ENCODE results near the gene BRAF. TPM values are rescaled to one million over a fixed set of nuclear protein-coding genes. Genes with fewer than 3 reads are reported as not detected.

The BRAF gene
- total and polyA plus RNA-seq, 2 of the 8 experiments (the other 6 are each of a cell fraction or from before 2014, with no cell fraction given): 11.4 to 32.6 TPM

DNA sequence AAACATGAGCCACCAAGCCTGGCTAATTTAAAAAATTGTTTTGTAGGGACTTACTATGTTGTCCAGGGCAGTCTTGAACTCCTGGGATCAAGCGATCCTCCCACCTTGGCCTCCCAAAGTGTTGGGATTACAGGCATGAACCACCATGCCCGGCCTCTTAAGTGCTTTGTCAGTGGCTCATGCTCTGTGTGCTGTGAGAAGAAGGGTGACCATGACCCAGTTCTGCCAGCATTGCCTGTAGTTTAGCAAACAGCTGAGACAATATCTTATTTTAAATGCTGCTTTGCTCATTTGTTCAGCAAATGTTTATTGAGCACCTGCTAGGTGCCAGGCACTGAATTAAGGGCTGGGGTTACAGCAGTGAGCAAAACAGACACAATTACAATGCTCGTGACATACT lies 243.0 kb downstream of the BRAF start:
- Histone ChIP-seq H3K27me3 (replicated peaks in 1 of 4; ENCODE audit: control insufficient read depth in 3 of 4, extremely low read depth in 1 of 4, insufficient read depth in 3 of 4, low read length in 3 of 4) (no peaks in the 10 kb centered on the region), H3K23ac (ENCODE audit: insufficient read length) (no peak overlapping the region), H3K14ac (ENCODE audit: insufficient read length) (no peak overlapping the region), H2BK120ac (replicated peaks; ENCODE audit: low read depth, low read length) (no peak overlapping the region), H3K4me3 (ENCODE audit: extremely low read depth in 1 of 4, insufficient read depth in 2 of 4, low read depth in 3 of 4, low read length in 4 of 4) (no peak overlapping the region), H3K79me1 (ENCODE audit: low read depth, low read length) (no peaks in the 10 kb centered on the region), H4K8ac (ENCODE audit: extremely low read depth, insufficient read depth, low read length) (no peak overlapping the region), H2AK5ac (ENCODE audit: low read depth, low read length) (no peak overlapping the region), H2BK20ac (ENCODE audit: low read length) (no peak overlapping the region), H4K20me1 (replicated peaks in 1 of 2; ENCODE audit: control insufficient read depth in 1 of 2, insufficient read depth in 2 of 2, low read length in 2 of 2) (no peaks in the 10 kb centered on the region), H3K4me2 (ENCODE audit: insufficient read depth in 1 of 2, low read depth in 2 of 2, low read length in 2 of 2) (no peak overlapping the region), H2BK5ac (ENCODE audit: low read depth, low read length) (no peak overlapping the region), H3K23me2 (ENCODE audit: low read depth, low read length) (no peaks in the 10 kb centered on the region), H4K91ac (replicated peaks; ENCODE audit: insufficient read length, low read length) (no peak overlapping the region), H3K27ac (ENCODE audit: low read depth, low read length) (no peak overlapping the region), H3K18ac (ENCODE audit: extremely low read depth, low read length) (no peak overlapping the region), H2BK12ac (ENCODE audit: low read depth, low read length) (no peak overlapping the region), H4K5ac (ENCODE audit: insufficient read length, low read depth, low read length) (no peak overlapping the region), H3K9me3 (ENCODE audit: insufficient read depth in 2 of 2, low read depth in 1 of 2, low read length in 1 of 2) (no peaks in the 10 kb centered on the region), H2AFZ (ENCODE audit: low read length) (no peak overlapping the region), H2BK15ac (ENCODE audit: low read length) (no peak overlapping the region), H3K36me3 (ENCODE audit: control insufficient read depth in 2 of 4, insufficient read depth in 4 of 4, low read length in 3 of 4) (no peaks in the 10 kb centered on the region; a peak in 1 of 8 replicates), H3K56ac (replicated peaks; ENCODE audit: insufficient read length, low read depth, low read length) (no peak overlapping the region), H3K4ac (replicated peaks; ENCODE audit: insufficient read length, low read depth, low read length) (no peak overlapping the region), H3K9ac (replicated peaks in 1 of 4; ENCODE audit: extremely low read depth in 1 of 4, low read depth in 3 of 4, low read length in 3 of 4) (no peak overlapping the region), H3K79me2 (ENCODE audit: control insufficient read depth in 1 of 2, insufficient read depth in 2 of 2, low read length in 2 of 2) (no peaks in the 10 kb centered on the region), H3K4me1 (replicated peaks in 1 of 4; ENCODE audit: control insufficient read depth in 3 of 4, insufficient read depth in 4 of 4, low read length in 3 of 4) (0 out of 7 replicates have a peak, but pooled peaks cover 0 to 2% (median 0%) of the 10 kb centered on the region in 4 experiments)
- FAIRE-seq (no peak), DNase-seq (ENCODE audit: low read depth in 1 of 2, low spot score in 2 of 2) (no peak)
- ChIA-PET POLR2A (ENCODE audit: partially characterized antibody) (no interaction called here), CTCF (ENCODE audit: partially characterized antibody) (no interaction called here)
- TF ChIP-seq PHF8 (conservative IDR thresholded peaks at IDR 0.05; ENCODE audit: low read depth, low read length) (no peak), EGR1 (IDR thresholded peaks at IDR 0.05; ENCODE audit: borderline replicate concordance, low read depth, low read length) (no peak), CHD2 (IDR thresholded peaks at IDR 0.05; ENCODE audit: low read length) (no peak), SP2 (IDR thresholded peaks at IDR 0.05; ENCODE audit: low read length) (no peak), RAD21 (IDR thresholded peaks at IDR 0.05 in 1 of 2, conservative IDR thresholded peaks at IDR 0.05 in 1 of 2; ENCODE audit: low read depth in 2 of 2, low read length in 2 of 2) (no peak), TAF1 (IDR thresholded peaks at IDR 0.05; ENCODE audit: low read depth, low read length) (no peak)
- WGBS, 2 experiments (ENCODE audit: extremely low coverage in 1 of 2, insufficient coverage in 1 of 2, insufficient read length in 1 of 2, insufficient replicate concordance in 2 of 2, low coverage in 1 of 2, low lambda C conversion rate in 2 of 2, missing lambda C conversion rate in 1 of 2): 85% methylated on average over 3 of the region's 3 CpGs; no CpG with 5 or more reads in 1 of the 2 experiments
